ENCODE results near the gene DLG2. TPM values are rescaled to one million over a fixed set of nuclear protein-coding genes. Genes with fewer than 3 reads are reported as not detected.

Gene DLG2
- total RNA-seq, 4 donors from 2014 or later = 1.3 to 4.7 (median 2.4) TPM

DNA sequence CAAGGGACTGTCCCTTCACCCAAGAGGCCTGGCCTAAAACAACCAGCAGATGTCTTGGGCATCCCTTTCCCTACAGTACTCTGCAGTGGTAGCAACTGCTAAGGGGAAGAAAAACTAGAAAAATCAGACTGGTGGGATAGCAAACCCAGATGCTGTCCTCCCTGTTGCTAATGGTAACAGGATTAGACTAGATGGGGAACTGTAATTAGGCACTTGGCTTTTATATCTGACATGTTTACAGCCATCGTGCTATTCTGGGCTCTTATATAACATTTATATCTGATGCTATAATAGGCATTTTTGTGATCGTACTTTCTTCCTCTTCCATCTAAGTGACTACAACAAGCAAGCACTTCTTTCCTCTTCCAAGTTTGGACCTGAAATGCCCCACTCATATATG is 316.7 kb downstream of the DLG2 start:
- intact Hi-C loops (cut with DNase I; ENCODE audit: low total_unique reads) (no loop called here), in situ Hi-C loops (cut with MboI; ENCODE audit: low sequenced_read_pairs in 4 of 4) (no loop called here)
- DNase-seq (no peak), ATAC-seq (no peak)
- Histone ChIP-seq H3K4me3 (no peak overlapping the region), H3K27ac (no peak overlapping the region), H3K36me3 (no peaks in the 10 kb centered on the region), H3K9me3 (no peaks in the 10 kb centered on the region), H3K27me3 (no peaks in the 10 kb centered on the region), H3K4me1 (no peaks in the 10 kb centered on the region)
- TF ChIP-seq, protein P1, sequence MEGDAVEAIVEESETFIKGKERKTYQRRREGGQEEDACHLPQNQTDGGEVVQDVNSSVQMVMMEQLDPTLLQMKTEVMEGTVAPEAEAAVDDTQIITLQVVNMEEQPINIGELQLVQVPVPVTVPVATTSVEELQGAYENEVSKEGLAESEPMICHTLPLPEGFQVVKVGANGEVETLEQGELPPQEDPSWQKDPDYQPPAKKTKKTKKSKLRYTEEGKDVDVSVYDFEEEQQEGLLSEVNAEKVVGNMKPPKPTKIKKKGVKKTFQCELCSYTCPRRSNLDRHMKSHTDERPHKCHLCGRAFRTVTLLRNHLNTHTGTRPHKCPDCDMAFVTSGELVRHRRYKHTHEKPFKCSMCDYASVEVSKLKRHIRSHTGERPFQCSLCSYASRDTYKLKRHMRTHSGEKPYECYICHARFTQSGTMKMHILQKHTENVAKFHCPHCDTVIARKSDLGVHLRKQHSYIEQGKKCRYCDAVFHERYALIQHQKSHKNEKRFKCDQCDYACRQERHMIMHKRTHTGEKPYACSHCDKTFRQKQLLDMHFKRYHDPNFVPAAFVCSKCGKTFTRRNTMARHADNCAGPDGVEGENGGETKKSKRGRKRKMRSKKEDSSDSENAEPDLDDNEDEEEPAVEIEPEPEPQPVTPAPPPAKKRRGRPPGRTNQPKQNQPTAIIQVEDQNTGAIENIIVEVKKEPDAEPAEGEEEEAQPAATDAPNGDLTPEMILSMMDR (IDR thresholded peaks at IDR 0.05 in 4 of 5, conservative IDR thresholded peaks at IDR 0.05 in 1 of 5) = no peak
- TF ChIP-seq POLR2A (IDR thresholded peaks at IDR 0.05) = no peak

DNA sequence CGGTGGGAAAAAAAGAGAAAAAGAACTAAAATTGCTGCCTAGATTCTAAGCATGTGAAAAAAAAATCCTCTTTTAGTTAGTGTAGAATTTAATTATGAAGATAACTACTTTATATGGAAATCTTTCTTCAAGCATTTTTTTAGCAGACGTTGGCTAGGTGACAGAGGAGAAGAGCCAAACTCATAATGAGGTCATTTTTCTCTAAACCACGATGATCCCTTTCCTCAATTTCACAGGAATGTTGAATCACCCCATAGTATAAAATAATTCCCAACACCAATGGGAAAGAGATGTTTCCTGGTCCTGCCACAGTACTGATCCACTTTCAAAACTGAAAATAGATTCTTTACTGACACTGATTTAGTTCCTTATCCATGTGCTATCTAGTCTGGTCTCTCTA is 319.8 kb downstream of the DLG2 start:
- no peak for ATAC-seq
- TF ChIP-seq POLR2A (IDR thresholded peaks at IDR 0.05) = no peak
- TF ChIP-seq, protein P1 (IDR thresholded peaks at IDR 0.05 in 4 of 5, conservative IDR thresholded peaks at IDR 0.05 in 1 of 5) = no peak
- no peaks in the 10 kb centered on the region for H3K36me3 ChIP-seq
- intact Hi-C loops (cut with DNase I; ENCODE audit: low total_unique reads) (no loop called here), in situ Hi-C loops (cut with MboI; ENCODE audit: low sequenced_read_pairs in 4 of 4) (no loop called here)
- H3K27me3 ChIP-seq = no peaks in the 10 kb centered on the region
- H3K4me3 ChIP-seq = no peak overlapping the region
- no peaks in the 10 kb centered on the region for H3K4me1 ChIP-seq
- H3K9me3 ChIP-seq = no peaks in the 10 kb centered on the region
- no peak overlapping the region for H3K27ac ChIP-seq
- no peak for DNase-seq

DNA sequence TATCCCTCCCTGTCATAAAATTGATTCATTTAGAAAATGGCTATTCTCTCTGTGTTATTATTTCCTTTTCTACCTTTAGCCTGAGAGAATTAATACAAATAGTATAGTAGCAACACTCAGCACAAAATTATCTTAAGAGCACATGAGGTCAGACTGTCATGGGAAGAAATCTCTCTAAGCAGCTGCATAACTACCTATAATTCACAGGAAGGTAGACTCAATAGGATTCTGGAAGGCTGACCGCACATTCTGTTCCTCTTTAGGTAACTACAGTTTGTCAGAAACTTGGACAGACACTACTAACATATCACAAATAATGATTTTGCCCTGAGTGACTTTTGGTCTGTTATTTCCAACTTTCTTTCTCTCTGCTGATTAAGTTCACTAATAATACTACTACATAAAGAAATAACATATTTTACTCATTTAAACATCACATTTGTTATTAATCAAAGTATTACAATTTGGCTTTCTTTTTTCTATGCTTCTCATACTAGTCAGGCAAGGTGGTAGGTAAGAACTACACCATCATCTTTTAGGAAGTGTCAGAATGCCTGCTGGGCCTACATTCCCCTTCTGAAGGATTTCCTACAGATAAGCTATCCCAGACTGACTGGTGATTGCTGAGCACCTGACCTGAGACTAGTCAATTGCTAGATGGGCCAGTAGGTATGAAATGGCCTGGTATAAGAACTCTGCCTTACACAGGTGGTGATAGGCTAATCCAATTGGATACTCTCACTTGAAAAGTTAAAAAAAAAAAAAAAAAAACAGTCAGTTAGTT is 325.1 kb downstream of the DLG2 start:
- H3K4me1 ChIP-seq = peaks cover 0 to 6% of the 10 kb centered on the region in 2 donors
- DNase-seq = no peak
- TF ChIP-seq, protein P1 (IDR thresholded peaks at IDR 0.05 in 4 of 5, conservative IDR thresholded peaks at IDR 0.05 in 1 of 5) = no peak
- no peak for TF ChIP-seq POLR2A (IDR thresholded peaks at IDR 0.05)
- no peaks in the 10 kb centered on the region for H3K27me3 ChIP-seq
- intact Hi-C loops (cut with DNase I; ENCODE audit: low total_unique reads) (no loop called here), in situ Hi-C loops (cut with MboI; ENCODE audit: low sequenced_read_pairs in 4 of 4) (no loop called here)
- no peak overlapping the region for H3K4me3 ChIP-seq
- H3K27ac ChIP-seq = no peak overlapping the region
- no peaks in the 10 kb centered on the region for H3K9me3 ChIP-seq
- no peak for ATAC-seq
- H3K36me3 ChIP-seq = no peaks in the 10 kb centered on the region

DNA sequence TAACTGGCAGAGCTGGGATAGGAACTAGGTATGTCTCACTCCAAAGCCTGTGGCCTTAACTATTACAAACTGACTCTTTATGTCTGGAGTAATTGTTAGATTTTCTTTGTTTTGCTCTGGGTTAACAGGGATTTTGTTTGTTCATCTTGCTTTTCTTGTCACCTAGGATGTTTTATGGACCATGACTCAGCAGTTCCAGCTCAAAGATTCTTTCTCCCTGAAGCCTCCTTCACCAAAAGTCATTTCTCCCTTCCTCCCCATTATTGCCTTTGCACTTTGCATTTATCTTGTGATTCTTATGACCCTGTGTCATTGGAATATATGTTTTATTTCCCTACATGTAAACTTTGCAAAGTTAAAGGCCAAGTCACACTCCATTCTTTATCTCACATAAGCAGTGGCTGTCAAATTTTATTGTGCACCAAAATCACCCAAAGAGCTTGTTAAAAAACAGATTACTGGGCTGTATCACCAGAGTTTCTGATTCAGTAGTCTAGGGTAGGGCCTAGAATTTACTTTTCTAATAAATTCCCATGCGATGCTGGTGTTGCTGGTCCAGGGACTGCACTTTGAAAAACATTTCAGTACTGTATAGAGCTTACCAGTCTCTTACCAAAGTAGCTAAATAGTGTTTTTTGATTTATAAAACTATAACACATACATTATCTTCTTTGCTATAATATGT is 327.7 kb downstream of the DLG2 start:
- Histone ChIP-seq H3K4me3 (no peak overlapping the region), H3K27me3 (no peaks in the 10 kb centered on the region), H3K36me3 (no peaks in the 10 kb centered on the region), H3K9me3 (no peaks in the 10 kb centered on the region), H3K27ac (no peak overlapping the region), H3K4me1 (peaks cover 0 to 6% of the 10 kb centered on the region in 2 donors)
- intact Hi-C loops (cut with DNase I; ENCODE audit: low total_unique reads) (no loop called here), in situ Hi-C loops (cut with MboI; ENCODE audit: low sequenced_read_pairs in 4 of 4) (no loop called here)
- TF ChIP-seq, protein P1 (IDR thresholded peaks at IDR 0.05 in 4 of 5, conservative IDR thresholded peaks at IDR 0.05 in 1 of 5) = no peak
- TF ChIP-seq POLR2A (IDR thresholded peaks at IDR 0.05) = no peak
- DNase-seq = no peak
- ATAC-seq = no peak
